Loucy (cell line): Measurements from ENCODE around the gene SLC26A11.

Source experiments
- CTCF ChIP-seq: fragments of 200-600 bp; sonication (generic); conservative IDR thresholded peaks from 2 replicates; pipeline ENCODE4 v1.5.1; 2014; ENCODE audit warnings: mild to moderate bottlenecking, antibody characterized with exemption, low read length
- EZH2phosphoT487 ChIP-seq: fragments of 200-600 bp; IDR thresholded peaks from 2 replicates; pipeline ENCODE4 v1.6.1; 2018; ENCODE audit warnings: antibody characterized with exemption, mild to moderate bottlenecking, moderate library complexity, borderline replicate concordance

GRCh38 chr17:80173916-80174315, 46.3 kb upstream of the SLC26A11 start:
- TF ChIP-seq CTCF (no peak), EZH2phosphoT487 (no peak)
